Activated CD4-positive, alpha-beta T cell treated with anti-CD3 and anti-CD28 coated beads, Interleukin-2, amount 10 ng/mL, durations not matched to agents 24 days and 14 days (primary cell): ENCODE data around the gene EZH2. TPM values are rescaled to one million over a fixed set of nuclear protein-coding genes. Genes with fewer than 3 reads are reported as not detected.

Source experiments
- DNase-seq: peaks from one replicate; pipeline ENCODE4 v3.0.0; 2022
- H3K27ac Mint-ChIP-seq: one replicate; pipeline ENCODE4 v1.8.0; 2022; ENCODE audit warnings: mild to moderate bottlenecking, mixed read lengths
- H3K27me3 Mint-ChIP-seq: one replicate; pipeline ENCODE4 v1.8.0; 2022; ENCODE audit warnings: mixed read lengths
- H3K36me3 Mint-ChIP-seq: one replicate; pipeline ENCODE4 v1.8.0; 2022; ENCODE audit warnings: low read depth, mild to moderate bottlenecking, mixed read lengths
- H3K4me1 Mint-ChIP-seq: one replicate; pipeline ENCODE4 v1.8.0; 2021; ENCODE audit warnings: mixed read lengths
- H3K4me3 Mint-ChIP-seq: one replicate; pipeline ENCODE4 v1.8.0; 2022; ENCODE audit warnings: mild to moderate bottlenecking, moderate library complexity, mixed read lengths
- H3K9me3 Mint-ChIP-seq: one replicate; pipeline ENCODE4 v1.8.0; 2021; ENCODE audit warnings: mixed read lengths
- intact Hi-C: fragments of 100-400 bp; cut with micrococcal nuclease; formaldehyde crosslinking; loops from one replicate; pipeline ENCODE4 v1.15.1; 2023
- total RNA-seq: library from RNA; stranded (reverse); gene quantifications from 2 replicates; pipeline ENCODE4 v1.2.3, GENCODE V29; 2022

The EZH2 gene
- total RNA-seq, 1 donor from 2014 or later, result 126 TPM

DNA sequence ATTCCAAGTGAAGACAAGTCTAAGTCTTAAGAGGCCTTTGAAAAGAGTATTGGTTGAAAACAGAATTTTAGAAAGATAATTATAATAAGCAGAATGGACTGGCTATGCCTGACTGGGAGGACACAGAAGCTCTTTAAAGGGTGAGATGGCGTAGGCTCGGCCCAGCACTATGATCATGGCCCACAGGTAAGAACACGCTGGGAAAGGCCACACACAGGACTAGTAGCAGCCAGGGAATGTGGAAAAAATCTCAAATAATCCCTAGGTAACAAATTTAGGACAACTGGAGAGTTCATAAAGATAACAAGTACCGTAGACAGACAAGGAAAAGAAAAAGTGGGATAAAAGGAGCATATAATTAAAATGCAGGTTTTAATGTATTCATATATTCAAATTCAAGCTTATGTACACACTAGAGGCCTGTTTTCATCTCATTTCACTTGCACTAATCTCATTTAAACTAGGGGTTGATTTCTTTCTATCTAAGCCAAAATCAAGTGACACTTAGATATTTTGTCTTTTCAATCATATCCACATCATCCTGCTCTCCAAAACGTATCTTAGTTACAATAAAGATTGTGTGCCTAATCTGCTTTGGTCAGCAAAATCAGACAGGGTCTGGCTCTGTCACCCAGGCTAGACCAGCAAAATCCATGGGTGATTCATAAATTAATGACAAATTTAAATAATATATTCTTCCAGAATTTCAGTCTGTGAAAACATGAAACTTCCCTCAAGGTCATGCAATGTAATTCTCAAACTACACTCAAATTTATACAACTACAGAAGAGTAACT, 53.0 kb downstream of the EZH2 start:
- Mint-ChIP-seq H3K4me3 (no peak overlapping the region), H3K36me3 (peaks cover 50% of the 10 kb centered on the region), H3K4me1 (peaks cover 14% of the 10 kb centered on the region), H3K9me3 (no peaks in the 10 kb centered on the region), H3K27me3 (no peaks in the 10 kb centered on the region), H3K27ac (no peak overlapping the region)
- DNase-seq, result no peak
- intact Hi-C loops, result no loop called here

DNA sequence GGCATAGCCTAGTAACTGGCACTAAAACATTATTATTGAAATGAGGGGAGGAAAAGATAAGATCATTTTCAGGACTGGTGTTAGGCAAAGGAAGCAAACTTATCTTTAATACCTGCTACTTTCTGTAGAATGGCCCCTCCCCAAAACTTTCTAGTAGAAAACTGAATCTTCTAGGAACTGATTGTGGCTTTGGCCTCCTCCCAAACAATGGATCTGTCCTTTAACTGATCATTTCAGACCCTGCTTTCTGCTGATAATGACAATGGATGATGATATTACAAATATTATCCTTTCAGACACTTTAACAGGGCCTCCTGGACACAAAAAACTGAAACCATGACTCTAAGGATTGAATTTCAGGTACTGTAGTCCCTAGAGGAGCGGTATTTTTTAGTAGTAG, 55.1 kb downstream of the EZH2 start:
- Mint-ChIP-seq H3K4me1 (peaks cover 11% of the 10 kb centered on the region), H3K9me3 (no peaks in the 10 kb centered on the region), H3K4me3 (no peak overlapping the region), H3K27ac (peak overlapping the region; percentile 79), H3K36me3 (peaks cover 57% of the 10 kb centered on the region), H3K27me3 (no peaks in the 10 kb centered on the region)
- DNase-seq, result no peak
- intact Hi-C loops, result no loop called here

DNA sequence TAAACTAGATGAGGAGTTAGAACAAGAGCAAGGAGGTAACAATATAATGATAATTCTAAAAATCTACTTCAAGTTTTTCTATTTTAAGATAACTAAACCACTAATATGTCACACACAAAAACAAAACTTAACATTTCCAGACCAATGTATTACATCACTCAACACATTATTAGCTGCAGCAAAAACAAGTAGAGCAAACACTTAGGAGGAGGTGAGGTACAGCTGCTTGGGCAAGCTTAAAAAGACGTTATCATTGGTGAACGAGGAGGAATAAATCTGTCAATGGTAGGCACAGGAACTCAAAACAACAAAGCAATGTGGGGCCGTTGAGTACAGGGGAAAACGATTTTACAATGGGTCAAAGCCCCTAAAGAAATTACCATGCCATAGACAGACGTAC, 58.8 kb downstream of the EZH2 start:
- H3K36me3 Mint-ChIP-seq, result peaks cover 56% of the 10 kb centered on the region
- no peak overlapping the region for H3K4me3 Mint-ChIP-seq
- H3K27me3 Mint-ChIP-seq, result no peaks in the 10 kb centered on the region
- DNase-seq, result no peak
- intact Hi-C loops, result no loop called here
- H3K27ac Mint-ChIP-seq, result no peak overlapping the region
- peaks cover 8% of the 10 kb centered on the region for H3K4me1 Mint-ChIP-seq
- no peaks in the 10 kb centered on the region for H3K9me3 Mint-ChIP-seq

DNA sequence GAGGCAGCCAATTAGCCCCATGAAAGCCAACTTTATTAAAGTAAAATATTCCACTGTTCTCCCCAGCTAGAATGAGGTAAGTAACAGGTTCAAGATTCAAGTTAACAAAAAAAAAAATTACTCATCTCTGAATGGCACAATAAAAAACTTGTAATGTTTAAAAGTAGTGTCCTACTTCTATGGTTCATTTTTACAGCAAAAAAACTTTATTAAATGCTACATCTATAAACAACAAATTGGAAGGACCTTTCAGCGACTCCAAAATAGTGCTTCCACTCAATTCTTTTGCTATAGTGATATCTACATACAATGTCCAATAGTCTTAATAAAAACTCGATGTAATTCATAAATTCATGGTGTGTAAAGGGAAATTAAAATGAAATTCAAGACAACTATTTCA, 59.2 kb downstream of the EZH2 start:
- Mint-ChIP-seq H3K36me3 (peaks cover 55% of the 10 kb centered on the region), H3K27me3 (no peaks in the 10 kb centered on the region), H3K4me1 (peaks cover 8% of the 10 kb centered on the region), H3K9me3 (no peaks in the 10 kb centered on the region), H3K27ac (no peak overlapping the region), H3K4me3 (no peak overlapping the region)
- no peak for DNase-seq
- intact Hi-C loops, result no loop called here

DNA sequence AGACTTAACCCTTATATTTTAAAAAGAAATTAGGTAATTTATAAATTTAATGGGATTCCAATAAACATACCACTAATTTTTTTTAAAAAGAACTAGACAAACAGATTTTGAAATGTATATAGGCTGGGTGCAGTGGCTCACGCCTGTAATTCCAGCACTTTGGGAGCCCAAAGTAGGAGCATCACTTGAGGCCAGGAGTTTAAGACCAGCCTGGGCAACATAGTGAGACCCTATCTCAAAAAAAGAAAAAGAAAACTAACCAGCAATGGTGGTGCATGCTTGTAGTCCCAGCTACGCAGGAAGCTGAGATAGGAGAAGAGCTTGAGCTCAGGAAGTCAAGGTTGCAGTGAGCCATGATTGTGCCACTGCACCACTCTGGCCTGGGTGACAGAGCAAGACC, 62.7 kb downstream of the EZH2 start:
- DNase-seq, result no peak
- no peaks in the 10 kb centered on the region for H3K9me3 Mint-ChIP-seq
- H3K36me3 Mint-ChIP-seq, result peaks cover 66% of the 10 kb centered on the region
- H3K4me3 Mint-ChIP-seq, result no peak overlapping the region
- peaks cover 4% of the 10 kb centered on the region for H3K4me1 Mint-ChIP-seq
- no peaks in the 10 kb centered on the region for H3K27me3 Mint-ChIP-seq
- H3K27ac Mint-ChIP-seq, result no peak overlapping the region
- intact Hi-C loops, result no loop called here

DNA sequence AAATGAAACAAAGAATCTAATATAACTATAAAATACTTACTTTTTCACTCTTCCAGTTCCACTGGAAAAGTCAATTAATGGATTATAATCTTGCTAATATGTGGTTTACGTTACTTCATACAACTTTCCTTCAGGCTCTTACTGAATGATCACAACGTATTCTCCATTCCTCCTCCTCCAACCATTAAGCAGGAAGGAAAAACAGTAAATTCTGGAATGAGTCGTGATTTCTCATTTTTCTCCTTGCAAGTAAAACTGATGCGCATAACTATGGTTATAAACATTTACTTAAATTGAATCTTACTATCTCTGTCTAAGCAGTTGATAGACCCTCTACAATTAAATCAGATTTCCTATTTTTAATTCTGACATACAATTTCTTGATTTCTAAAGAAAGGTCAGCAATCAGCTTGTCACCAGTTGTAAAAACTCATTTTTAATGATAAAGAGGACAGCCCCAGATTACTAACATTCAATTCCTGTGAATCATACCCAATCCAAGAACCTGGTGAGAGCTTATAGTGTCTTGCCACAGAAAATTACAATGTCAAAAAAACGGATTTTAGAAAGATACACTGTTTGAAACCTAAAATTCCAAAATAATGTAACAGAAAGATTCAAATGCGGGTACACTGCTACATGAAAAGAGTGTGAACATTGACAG, 64.3 kb downstream of the EZH2 start:
- Mint-ChIP-seq H3K36me3 (peaks cover 61% of the 10 kb centered on the region), H3K4me1 (peaks cover 2% of the 10 kb centered on the region), H3K4me3 (no peak overlapping the region), H3K9me3 (no peaks in the 10 kb centered on the region), H3K27ac (peak overlapping the region; percentile 7), H3K27me3 (no peaks in the 10 kb centered on the region)
- no peak for DNase-seq
- intact Hi-C loops, result no loop called here

DNA sequence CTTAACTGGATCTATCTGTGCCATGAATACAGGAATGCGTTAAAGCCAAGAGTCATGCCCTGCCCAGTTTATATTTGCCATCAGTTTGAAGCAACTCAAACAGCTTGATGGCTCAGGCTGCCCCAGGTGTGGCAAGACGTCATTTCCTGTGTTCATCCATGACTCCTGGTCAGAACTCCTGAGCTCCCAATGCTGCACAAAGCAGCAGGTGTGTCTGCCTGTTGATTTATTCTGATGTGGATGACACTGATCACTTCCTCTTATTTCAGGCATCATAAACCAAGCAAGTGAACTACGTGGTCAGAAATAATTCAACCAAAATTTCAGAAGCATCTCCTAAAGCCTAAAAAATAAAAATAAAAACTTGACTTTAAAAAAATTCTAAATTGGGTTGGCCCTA, 68.5 kb downstream of the EZH2 start:
- DNase-seq, result no peak
- Mint-ChIP-seq H3K27me3 (no peaks in the 10 kb centered on the region), H3K4me3 (no peak overlapping the region), H3K36me3 (peaks cover 78% of the 10 kb centered on the region), H3K4me1 (peaks cover 4% of the 10 kb centered on the region), H3K27ac (no peak overlapping the region), H3K9me3 (no peaks in the 10 kb centered on the region)
- intact Hi-C loops, result no loop called here

DNA sequence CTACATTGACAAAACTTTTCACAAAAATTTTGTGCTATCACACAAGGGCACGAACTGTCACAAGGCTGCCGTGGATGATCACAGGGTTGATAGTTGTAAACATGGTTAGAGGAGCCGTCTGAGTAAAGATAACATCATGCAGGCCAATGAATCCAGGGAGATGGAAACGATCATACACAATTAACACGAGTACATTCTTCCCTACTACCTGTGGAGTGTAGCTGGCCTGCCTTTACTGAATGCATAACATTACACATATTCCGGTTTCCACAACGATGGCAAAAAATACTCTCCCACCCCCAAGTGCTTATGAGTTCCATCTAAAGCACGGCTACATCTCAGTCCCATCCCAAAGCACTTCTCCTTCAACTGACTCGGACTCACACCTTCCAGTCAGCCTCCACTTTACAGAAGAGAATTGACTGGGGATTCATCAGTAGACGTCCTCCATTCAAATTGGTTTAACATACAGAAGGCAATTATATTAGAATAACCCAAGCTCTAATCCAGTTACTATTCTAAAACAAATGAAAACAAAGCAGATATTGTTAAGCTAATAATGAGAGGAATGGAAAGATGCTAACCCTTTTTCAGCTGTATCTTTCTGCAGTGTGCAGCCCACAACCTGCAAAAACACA, 69.0 kb downstream of the EZH2 start:
- H3K27me3 Mint-ChIP-seq, result no peaks in the 10 kb centered on the region
- H3K9me3 Mint-ChIP-seq, result no peaks in the 10 kb centered on the region
- no peak for DNase-seq
- H3K4me3 Mint-ChIP-seq, result no peak overlapping the region
- H3K4me1 Mint-ChIP-seq, result peaks cover 4% of the 10 kb centered on the region
- peak overlapping the region; percentile 36 for H3K27ac Mint-ChIP-seq
- peaks cover 78% of the 10 kb centered on the region for H3K36me3 Mint-ChIP-seq
- intact Hi-C loops, result no loop called here

DNA sequence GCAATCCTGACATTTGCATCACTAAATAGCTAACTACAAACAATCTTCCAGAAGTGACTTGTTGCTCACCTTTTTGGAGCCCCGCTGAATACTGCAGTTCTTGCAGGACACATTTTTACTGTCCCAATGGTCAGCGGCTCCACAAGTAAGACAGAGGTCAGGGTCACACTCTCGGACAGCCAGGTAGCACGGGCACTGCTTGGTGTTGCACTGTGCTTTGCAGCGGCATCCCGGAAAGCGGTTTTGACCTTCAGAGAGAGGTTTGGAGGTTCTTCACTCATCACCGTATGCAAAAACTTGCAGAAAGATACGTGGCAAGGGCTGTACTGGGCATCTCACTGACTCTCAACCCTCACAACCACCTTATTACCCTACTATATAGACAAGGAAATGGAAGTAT, 70.2 kb downstream of the EZH2 start:
- Mint-ChIP-seq H3K27me3 (no peaks in the 10 kb centered on the region), H3K36me3 (peaks cover 80% of the 10 kb centered on the region), H3K4me1 (peaks cover 4% of the 10 kb centered on the region), H3K4me3 (no peak overlapping the region), H3K27ac (no peak overlapping the region), H3K9me3 (no peaks in the 10 kb centered on the region)
- intact Hi-C loops, result no loop called here
- DNase-seq, result peak; percentile 51

DNA sequence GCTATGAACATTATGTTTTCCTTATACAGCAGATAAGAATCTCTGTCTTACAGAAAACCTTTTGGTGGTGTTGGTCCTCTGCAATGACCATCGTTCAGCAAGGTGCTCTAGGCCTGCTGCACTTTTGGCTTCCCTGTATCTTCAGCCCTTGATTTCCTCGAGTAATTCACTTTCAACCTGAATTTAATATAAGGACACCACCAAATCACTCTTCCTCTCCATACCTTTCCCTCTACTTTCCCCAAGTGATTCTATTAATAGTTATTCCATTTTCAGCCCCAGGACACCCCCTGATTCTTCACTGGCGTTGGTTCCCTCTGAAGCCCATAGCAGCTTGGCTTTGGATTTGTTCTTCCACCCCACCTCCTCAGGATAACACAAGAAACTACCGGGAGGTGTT, 72.2 kb downstream of the EZH2 start:
- Mint-ChIP-seq H3K9me3 (no peaks in the 10 kb centered on the region), H3K36me3 (peaks cover 78% of the 10 kb centered on the region), H3K4me3 (no peak overlapping the region), H3K4me1 (peaks cover 2% of the 10 kb centered on the region), H3K27me3 (no peaks in the 10 kb centered on the region), H3K27ac (peak overlapping the region; percentile 10)
- intact Hi-C loops, result no loop called here
- DNase-seq, result no peak

DNA sequence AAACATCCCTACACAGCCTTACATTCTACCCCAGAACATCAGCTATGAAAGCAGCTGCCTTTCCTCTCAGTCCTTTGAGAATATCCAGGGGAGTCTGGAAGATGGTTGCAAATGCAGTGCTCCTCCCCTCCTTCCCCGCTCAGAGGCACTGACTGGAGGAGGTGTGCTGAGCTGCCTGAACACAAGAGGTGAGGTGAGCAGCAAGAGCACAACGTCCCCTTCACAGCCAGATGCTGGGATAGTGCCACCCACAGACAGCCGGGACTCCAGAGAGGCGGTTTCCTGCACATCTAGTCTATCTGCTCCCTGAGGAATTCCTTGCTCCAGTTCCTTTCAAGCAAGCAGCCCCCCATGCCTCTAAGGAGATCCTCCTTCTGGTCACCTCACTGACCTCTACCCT, 74.2 kb downstream of the EZH2 start:
- H3K27ac Mint-ChIP-seq, result no peak overlapping the region
- peaks cover 80% of the 10 kb centered on the region for H3K36me3 Mint-ChIP-seq
- H3K9me3 Mint-ChIP-seq, result no peaks in the 10 kb centered on the region
- H3K4me1 Mint-ChIP-seq, result peaks cover 2% of the 10 kb centered on the region
- no peaks in the 10 kb centered on the region for H3K27me3 Mint-ChIP-seq
- intact Hi-C loops, result no loop called here
- peak; percentile 47 for DNase-seq
- no peak overlapping the region for H3K4me3 Mint-ChIP-seq

DNA sequence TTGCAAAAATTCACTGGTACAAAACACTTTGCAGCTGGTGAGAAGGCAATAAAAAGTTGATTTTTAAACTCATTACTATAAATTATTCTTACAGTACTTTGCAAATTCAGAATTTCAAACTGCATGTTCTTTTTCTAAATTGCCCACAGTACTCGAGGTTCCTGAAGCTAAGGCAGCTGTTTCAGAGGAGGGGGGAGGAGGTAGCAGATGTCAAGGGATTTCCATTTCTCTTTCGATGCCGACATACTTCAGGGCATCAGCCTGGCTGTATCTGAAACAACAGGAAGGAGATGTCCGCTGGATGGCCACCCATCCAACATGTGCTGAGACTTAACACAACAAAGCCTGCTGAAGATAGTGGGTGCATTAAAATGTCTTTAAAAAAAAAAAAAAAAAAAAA, 76.7 kb downstream of the EZH2 start:
- peaks cover 63% of the 10 kb centered on the region for H3K36me3 Mint-ChIP-seq
- H3K9me3 Mint-ChIP-seq, result no peaks in the 10 kb centered on the region
- H3K4me1 Mint-ChIP-seq, result no peaks in the 10 kb centered on the region
- no peak for DNase-seq
- H3K27me3 Mint-ChIP-seq, result no peaks in the 10 kb centered on the region
- no peak overlapping the region for H3K4me3 Mint-ChIP-seq
- H3K27ac Mint-ChIP-seq, result no peak overlapping the region
- intact Hi-C loops, result no loop called here

DNA sequence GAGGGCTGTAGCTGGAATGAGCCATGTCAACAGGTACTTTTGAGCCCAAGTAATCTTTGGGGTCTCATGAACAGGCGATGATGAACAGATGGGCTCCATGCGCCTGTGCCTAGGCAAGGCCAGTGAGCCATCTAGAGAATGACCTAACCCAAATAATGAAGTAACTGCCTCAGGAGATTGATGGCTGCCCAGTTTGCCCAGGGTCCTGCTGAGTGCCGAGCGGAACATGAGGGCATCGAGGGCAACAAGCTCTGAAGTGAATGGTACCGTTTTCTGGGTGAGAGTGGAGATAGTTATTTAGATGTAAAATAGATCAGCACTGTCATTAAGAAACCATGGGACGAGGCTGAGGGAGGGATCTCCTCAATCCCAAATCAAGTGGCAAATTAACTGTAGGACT, 77.9 kb downstream of the EZH2 start:
- H3K9me3 Mint-ChIP-seq, result no peaks in the 10 kb centered on the region
- no peaks in the 10 kb centered on the region for H3K4me1 Mint-ChIP-seq
- H3K27me3 Mint-ChIP-seq, result no peaks in the 10 kb centered on the region
- peak overlapping the region; percentile 48 for H3K27ac Mint-ChIP-seq
- DNase-seq, result peak; percentile 54
- no peak overlapping the region for H3K4me3 Mint-ChIP-seq
- intact Hi-C loops, result no loop called here
- H3K36me3 Mint-ChIP-seq, result peaks cover 59% of the 10 kb centered on the region
